ENCODE results near the gene MCCD1. TPM values are rescaled to one million over a fixed set of nuclear protein-coding genes. Genes with fewer than 3 reads are reported as not detected.
"Not testable (repeated sequence)": the region's sequence is repeated elsewhere in the genome, so short reads cannot be mapped to it uniquely, and the experiment has no call there.

The MCCD1 gene
- polyA plus RNA-seq, 3 donors, result 13.6 to 24.1 (median 17.7) TPM

GRCh38 chr6:31541059-31541657 lies 12.4 kb downstream of the MCCD1 start:
- peak in 1 of 3 donors; percentile 29 for DNase-seq (ENCODE audit: low read depth in 3 of 3, low spot score in 2 of 3)

DNA sequence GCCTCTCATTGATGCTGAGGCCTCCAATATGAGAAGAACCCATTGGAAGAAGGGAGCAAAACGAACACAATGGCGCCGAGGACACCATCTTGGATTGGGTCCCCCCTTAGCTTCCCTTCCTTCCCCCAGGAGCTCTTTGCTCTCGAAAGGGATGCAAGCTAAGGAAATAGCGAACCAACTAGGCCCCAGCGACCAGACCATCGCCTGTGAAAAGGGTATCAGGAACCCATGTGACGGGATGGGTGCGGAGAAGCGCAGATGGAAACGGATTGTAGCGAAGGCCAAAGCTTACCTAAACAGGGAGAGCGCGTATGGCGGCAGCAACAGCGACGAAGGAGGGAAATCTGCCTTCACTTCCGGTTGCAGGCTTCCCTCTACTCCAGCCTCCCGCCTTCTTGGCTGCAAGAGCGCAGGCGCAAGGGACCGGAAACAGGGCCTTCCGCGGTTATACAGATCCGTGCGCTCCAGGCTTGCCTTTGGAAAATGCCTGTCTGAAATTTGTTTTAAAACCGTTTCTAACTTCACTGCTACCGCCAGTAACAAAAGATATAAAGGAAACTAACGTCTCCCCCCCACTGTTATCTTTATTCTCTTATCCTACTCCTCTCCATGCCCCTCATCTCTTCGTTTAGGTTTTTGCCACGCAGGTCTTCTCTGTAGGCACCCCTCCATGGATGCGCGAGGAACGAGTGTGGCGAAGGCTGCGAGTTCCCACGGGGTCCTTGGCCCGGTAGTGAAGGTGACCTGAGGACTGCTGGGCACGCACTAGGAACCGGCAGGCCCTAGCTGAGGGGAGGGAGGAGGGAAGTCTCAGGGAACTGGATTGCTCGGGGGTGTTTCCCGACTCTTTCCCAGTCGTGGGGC lies 13.1 kb downstream of the MCCD1 start, which contains the start of gene DDX39B:
TSS of gene DDX39B (minus strand) at position 346 of the 864 bp plus-strand sequence. CDS start 1,471 bp downstream, outside the sequence.
- peak; percentile 95 to 99 (median 97) for DNase-seq (ENCODE audit: low read depth in 3 of 3, low spot score in 2 of 3)

- no peak for DNase-seq (ENCODE audit: low read depth in 3 of 3, low spot score in 2 of 3)
Observed at GRCh38 chr6:31543639-31544038, 14.9 kb downstream of the MCCD1 start.

- no peak for DNase-seq (ENCODE audit: low read depth in 3 of 3, low spot score in 2 of 3)
Observed at GRCh38 chr6:31544676-31545075, 15.9 kb downstream of the MCCD1 start.

GRCh38 chr6:31545291-31545690 lies 16.5 kb downstream of the MCCD1 start:
- DNase-seq (ENCODE audit: low read depth in 3 of 3, low spot score in 2 of 3), result no peak

DNA sequence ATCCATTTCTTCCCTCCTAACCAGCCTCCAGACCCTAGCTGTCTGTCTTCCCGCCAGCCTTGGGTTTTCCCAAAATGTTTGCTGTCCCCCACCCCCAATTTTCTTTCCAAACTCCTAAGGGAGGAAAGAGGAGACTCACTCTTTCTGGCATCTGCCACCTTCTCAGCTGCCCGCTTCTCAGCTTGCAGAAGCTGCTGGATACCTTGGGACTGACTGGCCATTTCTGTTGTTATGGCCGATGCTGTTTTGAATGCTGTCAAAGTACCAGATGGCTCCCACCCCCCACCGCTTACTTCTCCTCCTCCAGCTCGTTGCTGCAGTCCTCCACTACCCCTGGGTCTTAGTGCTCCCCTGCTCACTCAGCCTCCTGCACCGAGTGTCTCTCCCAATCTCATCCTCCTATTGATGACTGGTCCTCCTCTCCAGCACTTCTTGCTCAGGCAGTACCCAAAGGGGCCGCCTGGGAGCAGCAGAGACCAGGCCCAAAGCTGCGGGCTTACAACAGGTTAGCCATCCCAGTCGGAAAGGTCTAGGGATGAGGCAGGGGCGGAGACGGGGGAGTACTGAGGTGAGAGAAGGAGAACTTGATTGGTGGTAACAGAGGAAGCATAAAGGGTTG lies 17.7 kb downstream of the MCCD1 start, which contains the start of gene ATP6V1G2:
TSS of gene ATP6V1G2 (minus strand) at position 270 of the 619 bp plus-strand sequence. CDS start at position 221, 49 bp downstream.
- peak; percentile 73 to 80 (median 75) for DNase-seq (ENCODE audit: low read depth in 3 of 3, low spot score in 2 of 3)

- peak; percentile 92 to 94 (median 93) for DNase-seq (ENCODE audit: low read depth in 3 of 3, low spot score in 2 of 3)
Observed at GRCh38 chr6:31546958-31547726, 18.4 kb downstream of the MCCD1 start, which contains the start of gene NFKBIL1. NFKBIL1 (plus strand) TSS chr6:31547608; CDS start chr6:31547695, 87 bp downstream.

DNA sequence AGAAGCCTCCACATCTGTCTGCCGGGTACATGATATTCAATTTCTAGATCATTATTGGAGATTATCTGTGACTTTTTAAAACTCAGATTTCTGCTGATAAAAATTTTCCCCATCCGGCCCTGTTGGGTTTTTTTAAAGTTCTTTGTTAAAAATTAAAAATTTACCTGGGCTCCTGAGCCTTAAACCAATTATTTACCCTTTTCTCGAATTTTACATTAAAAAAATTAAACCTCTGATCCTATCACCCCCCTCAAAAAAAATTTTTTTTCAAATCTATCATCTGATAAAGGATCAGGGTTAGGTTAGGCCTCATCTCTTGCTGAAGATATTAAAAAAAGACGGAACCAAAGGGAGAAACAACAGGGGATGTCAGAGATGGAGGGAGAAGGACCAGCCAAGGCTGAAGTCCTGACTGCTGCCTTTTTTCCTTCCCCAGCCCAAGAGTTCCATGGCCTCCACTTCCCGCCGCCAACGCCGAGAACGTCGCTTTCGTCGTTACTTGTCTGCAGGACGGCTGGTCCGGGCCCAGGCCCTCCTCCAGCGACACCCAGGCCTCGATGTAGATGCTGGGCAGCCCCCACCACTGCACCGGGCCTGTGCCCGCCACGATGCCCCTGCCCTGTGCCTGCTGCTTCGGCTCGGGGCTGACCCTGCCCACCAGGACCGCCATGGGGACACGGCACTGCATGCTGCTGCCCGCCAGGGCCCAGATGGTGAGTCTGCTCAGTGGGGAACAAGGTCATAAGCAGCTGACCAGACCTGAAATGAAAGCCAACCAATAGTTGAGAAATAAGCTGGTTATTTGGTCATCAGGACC lies 19.2 kb downstream of the MCCD1 start:
- no peak for DNase-seq (ENCODE audit: low read depth in 3 of 3, low spot score in 2 of 3)

- no peak for DNase-seq (ENCODE audit: low read depth in 3 of 3, low spot score in 2 of 3)
Observed at GRCh38 chr6:31548544-31548873, 19.7 kb downstream of the MCCD1 start.

- DNase-seq (ENCODE audit: low read depth in 3 of 3, low spot score in 2 of 3), result not testable (repeated sequence)
Observed at GRCh38 chr6:31551371-31551770, 22.6 kb downstream of the MCCD1 start.

DNA sequence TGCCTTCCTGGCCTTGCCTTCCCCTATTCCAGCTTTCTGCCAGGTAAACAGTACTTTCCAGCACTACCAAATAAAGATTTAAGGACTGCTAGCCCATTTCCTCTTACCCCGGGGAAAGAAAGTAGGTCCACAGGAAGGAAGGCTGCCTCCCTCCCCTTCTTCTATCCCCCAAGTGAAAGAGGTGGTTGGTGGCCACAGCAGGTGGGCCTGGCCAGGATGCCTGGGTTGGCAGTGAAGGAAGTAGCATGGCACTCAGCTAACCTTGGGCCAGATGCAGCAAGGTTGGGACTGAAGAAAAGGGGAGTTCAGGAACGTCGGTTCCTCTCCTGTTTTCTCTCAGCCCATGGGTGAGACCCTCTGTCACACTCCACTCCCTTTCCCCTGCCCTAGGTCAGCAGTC lies 27.5 kb downstream of the MCCD1 start:
- no peak for DNase-seq (ENCODE audit: low read depth in 3 of 3, low spot score in 2 of 3)

GRCh38 chr6:31557443-31558317 lies 28.9 kb downstream of the MCCD1 start:
- no peak for DNase-seq (ENCODE audit: low read depth in 3 of 3, low spot score in 2 of 3)

DNA sequence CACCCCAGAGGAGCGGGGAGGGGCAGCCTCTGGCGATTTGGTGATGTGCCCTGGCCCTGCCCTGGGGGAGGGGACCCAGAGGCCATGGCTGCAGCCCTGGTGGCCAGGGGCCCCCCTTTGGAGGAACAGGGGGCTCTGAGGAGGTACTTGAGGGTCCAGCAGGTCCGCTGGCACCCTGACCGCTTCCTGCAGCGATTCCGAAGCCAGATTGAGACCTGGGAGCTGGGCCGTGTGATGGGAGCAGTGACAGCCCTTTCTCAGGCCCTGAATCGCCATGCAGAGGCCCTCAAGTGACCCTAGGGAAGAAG lies 29.5 kb downstream of the MCCD1 start:
- DNase-seq (ENCODE audit: low read depth in 3 of 3, low spot score in 2 of 3), result no peak

DNA sequence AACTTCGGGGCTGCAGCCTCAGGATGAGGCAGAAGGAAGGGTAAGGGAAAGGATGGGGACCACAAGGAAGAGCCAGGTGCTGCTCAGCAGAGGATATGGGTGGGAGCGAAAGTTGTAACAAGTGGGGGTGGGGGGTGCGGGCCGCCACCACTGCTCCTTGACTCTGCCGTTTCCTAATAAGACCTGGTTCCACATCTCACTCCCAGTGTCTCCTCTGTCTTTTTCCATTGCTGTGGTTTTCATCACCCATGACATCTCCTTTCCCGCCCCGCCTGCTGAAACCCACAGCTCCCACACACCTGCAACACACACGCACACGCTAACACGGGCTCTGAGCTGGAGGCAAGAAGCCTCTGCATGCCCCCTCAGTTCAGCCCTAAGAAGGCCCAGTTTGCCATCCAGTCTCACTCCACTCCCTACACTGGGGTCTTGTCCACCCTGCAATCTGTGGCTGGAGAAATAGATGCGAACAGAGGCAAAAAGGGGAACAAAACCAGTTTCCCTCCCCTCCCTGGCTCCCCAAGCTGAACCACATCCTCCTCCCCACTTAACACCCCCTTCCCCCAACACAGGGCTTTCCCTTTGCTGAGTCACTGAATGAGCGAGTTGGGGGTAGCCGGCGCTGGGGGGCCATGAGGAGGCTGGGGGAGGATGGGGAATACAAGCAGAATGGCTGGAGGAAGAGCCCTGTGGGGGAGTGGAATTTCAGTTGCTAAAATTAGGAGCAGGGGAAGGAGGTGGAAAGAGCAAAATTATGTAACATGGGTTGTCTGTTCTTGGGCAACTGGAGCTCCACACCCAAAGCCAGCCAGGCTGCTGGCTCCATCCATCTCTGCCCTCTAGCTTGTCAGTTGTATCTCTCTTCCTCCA lies 30.1 kb downstream of the MCCD1 start:
- no peak for DNase-seq (ENCODE audit: low read depth in 3 of 3, low spot score in 2 of 3)

DNA sequence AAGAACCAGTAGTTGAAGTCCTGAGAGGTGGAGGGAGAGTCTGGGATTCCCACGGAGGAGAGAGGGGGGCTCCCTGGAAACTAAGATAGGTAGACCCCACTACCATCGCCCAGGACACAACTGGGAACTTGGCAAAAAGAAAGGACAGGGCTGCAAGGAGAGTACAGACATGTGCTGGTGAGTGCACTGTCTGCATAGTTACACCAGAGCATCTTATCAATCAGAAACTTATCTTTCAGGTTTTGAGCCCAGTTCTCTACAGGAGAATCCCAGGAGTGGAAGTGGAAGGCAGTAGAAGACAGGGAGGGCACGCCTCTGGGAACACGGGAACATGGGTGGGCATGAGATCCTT lies 30.8 kb downstream of the MCCD1 start:
- DNase-seq (ENCODE audit: low read depth in 3 of 3, low spot score in 2 of 3), result no peak

DNA sequence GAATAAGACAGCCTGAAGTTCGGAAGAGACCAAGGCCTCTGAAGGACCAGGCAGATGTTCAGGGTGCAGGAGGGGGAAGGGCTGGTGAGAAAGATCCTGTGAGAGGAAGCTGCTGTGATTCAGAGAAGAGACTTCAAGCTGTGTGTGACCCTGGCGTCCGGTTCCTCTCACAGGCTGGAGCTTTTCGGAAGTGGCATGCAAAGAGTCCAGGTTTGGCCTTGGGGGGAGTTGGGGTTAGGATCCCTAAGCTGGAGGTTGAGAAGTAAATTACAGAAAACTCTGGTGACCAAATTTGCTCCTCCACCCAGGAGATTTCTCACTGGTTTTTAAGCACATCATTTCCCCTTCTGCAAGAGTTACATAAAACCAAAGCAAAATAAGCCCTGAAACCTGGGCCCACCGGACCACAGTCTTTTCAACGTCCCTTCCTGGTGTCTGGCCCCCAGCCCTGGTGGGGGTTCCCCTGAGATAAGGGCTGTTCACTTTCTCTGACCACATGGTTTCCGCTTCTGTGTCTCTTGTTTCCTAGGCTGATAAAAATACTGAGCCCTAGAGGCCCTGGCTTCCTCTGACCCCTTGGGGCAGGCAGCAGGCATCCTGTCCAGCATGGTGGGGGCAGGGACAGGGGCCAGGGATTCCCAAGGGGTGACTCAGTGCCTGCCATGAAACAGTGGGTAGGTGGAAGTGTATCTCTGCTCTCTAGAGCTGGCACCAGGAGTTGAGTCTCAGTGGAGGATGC lies 31.4 kb downstream of the MCCD1 start:
- DNase-seq (ENCODE audit: low read depth in 3 of 3, low spot score in 2 of 3), result no peak

- DNase-seq (ENCODE audit: low read depth in 3 of 3, low spot score in 2 of 3), result no peak
Observed at GRCh38 chr6:31560697-31561058, 31.9 kb downstream of the MCCD1 start.
